NT2/D1 (cell line): ENCODE results near the gene TSPAN12.

ENCODE experiments used
- YY1 ChIP-seq: IDR thresholded peaks from 2 replicates; pipeline ENCODE4 v1.6.1; 2011; ENCODE audit not compliant: insufficient read length, insufficient read depth
- ZNF274 ChIP-seq: IDR thresholded peaks from 2 replicates; pipeline ENCODE4 v1.6.1; 2011; ENCODE audit warnings: mild to moderate bottlenecking, low read depth, low read length

DNA sequence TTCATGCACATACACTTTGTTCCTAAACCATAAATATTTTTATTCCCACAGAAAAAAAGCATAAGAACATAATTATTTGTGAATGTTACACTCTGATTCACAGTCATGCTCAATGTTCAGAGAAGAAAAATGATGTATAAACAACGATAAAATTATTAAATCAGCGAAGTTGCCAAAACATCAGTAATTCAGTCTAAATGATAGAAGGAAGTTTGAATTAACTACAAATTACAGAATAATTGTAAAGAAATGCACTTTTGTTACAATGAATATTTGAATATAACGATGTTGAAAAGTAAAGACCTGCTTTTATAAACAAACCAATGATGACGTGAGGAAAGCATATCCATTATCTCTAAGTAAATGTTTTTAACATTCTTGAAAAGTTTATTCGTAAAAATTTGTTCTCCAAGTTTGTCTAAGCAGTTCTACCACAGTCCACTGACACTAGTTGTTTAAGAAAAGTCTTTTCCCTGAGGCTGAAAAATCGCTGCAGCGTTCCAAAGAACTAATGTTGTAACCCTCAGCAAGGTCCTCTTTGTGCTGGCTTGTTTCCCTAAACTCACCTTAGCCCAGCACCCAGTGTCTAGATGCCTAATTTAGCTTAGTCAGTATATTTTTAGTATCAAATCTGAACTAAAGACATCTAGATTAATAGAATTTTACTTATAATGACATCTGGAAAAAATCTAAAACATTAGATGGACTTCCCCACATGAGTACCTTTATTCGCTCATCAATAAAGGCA, 30.4 kb downstream of the TSPAN12 start:
- TF ChIP-seq YY1 (no peak), ZNF274 (no peak)
